GM12878 (cell line): ENCODE data around the gene DLGAP5. TPM values are rescaled to one million over a fixed set of nuclear protein-coding genes. Genes with fewer than 3 reads are reported as not detected.

Experiments used
- ATAC-seq: fragments of 200-7000 bp; cut with Tn5 transposase; 3 replicates; pipeline ENCODE4 v1.9.1; 2020; ENCODE audit warnings: mild to moderate bottlenecking, moderate library complexity
- BruUV-seq: library from RNA; stranded (reverse); fragments of 400-500 nt; replicated peaks from 2 replicates; lab custom pipeline; 2021; lab: Mats Ljungman, UMichigan
- CTCF ChIA-PET: fragments of 300-600 bp; sonication (Branson Sonifier 250); formaldehyde crosslinking; extraction: SDS; loops from one replicate; lab custom pipeline; 2021; ENCODE audit warnings: inconsistent platforms; lab: Yijun Ruan, JAX
- POLR2A ChIA-PET: fragments of 350-600 bp; formaldehyde crosslinking; extraction: SDS; loops from one replicate; lab custom pipeline; 2021; ENCODE audit warnings: inconsistent platforms; lab: Charles Lee
- RAD21 ChIA-PET: fragments of 300-600 bp; sonication (Branson Sonifier 250); formaldehyde crosslinking; loops from one replicate; lab custom pipeline; 2023; ENCODE audit warnings: antibody characterized with exemption; ENCODE audit not compliant: unreplicated experiment; lab: Charles Lee
- SMC1A ChIA-PET: fragments of 300-600 bp; sonication (Branson Sonifier 250); formaldehyde crosslinking; loops from one replicate; lab custom pipeline; 2023; ENCODE audit not compliant: unreplicated experiment, uncharacterized antibody; lab: Charles Lee
- DNase-seq: peaks from one replicate; pipeline ENCODE4 v3.0.0-alpha.2; 2011; ENCODE audit warnings: low read depth, low spot score
- FAIRE-seq: peaks from 3 replicates; lab custom pipeline; 2011; peaks lifted over from hg19 to GRCh38; lab: Jason Lieb, UNC
- H2AFZ ChIP-seq: 2 replicates; pipeline ENCODE4 v1.6.0; 2011; ENCODE audit warnings: low read depth, low read length, control low read depth; ENCODE audit not compliant: control insufficient read depth
- H3K27ac ChIP-seq: 2 replicates; pipeline ENCODE4 v1.5.1; 2011; ENCODE audit warnings: control low read depth; ENCODE audit not compliant: control insufficient read depth, insufficient read depth
- H3K27me3 ChIP-seq, 2 experiments: replicated peaks in 1 of 2; 2 replicates each; pipeline versions ENCODE4 v1.6.0 to v1.6.1; 2011; ENCODE audit warnings: low read length in 1 of 2; ENCODE audit not compliant: control insufficient read depth in 2 of 2, insufficient read depth in 2 of 2
- H3K36me3 ChIP-seq, 2 experiments: 2 replicates each; pipeline ENCODE4 v1.5.1; 2011; ENCODE audit warnings: low read length in 1 of 2; ENCODE audit not compliant: control insufficient read depth in 2 of 2, insufficient read depth in 2 of 2
- H3K4me1 ChIP-seq: 2 replicates; pipeline ENCODE4 v1.6.1; 2011; ENCODE audit warnings: mild to moderate bottlenecking, low read length, moderate library complexity, mixed read lengths; ENCODE audit not compliant: control insufficient read depth, insufficient read depth
- H3K4me2 ChIP-seq: 2 replicates; pipeline ENCODE4 v1.6.0; 2011; ENCODE audit warnings: control low read depth; ENCODE audit not compliant: control insufficient read depth, insufficient read depth
- H3K4me3 ChIP-seq: fragments of 200-600 bp; sonication (generic); 2 replicates; pipeline ENCODE4 v1.5.1; 2016
- H3K79me2 ChIP-seq: 2 replicates; pipeline ENCODE4 v1.6.0; 2011; ENCODE audit warnings: low read length; ENCODE audit not compliant: control insufficient read depth, insufficient read depth
- H3K9ac ChIP-seq: 2 replicates; pipeline ENCODE4 v1.8.0; 2011; ENCODE audit warnings: low read length, control low read depth, mixed read lengths; ENCODE audit not compliant: control insufficient read depth, insufficient read depth
- H3K9me3 ChIP-seq: replicated peaks from 3 replicates; pipeline ENCODE4 v1.5.1; 2011; ENCODE audit warnings: mild to moderate bottlenecking, low read length; ENCODE audit not compliant: control insufficient read depth, insufficient read depth
- H4K20me1 ChIP-seq: 2 replicates; pipeline ENCODE4 v1.6.0; 2011; ENCODE audit not compliant: control insufficient read depth, insufficient read depth
- CEBPZ ChIP-seq: fragments of 150-350 bp; IDR thresholded peaks from 2 replicates; pipeline ENCODE4 v1.6.1; 2016; ENCODE audit warnings: low read depth, low read length
- DPF2 ChIP-seq: fragments of 450-650 bp; IDR thresholded peaks from 2 replicates; pipeline ENCODE4 v1.6.1; 2017; ENCODE audit warnings: mild to moderate bottlenecking
- IRF4 ChIP-seq: IDR thresholded peaks from 2 replicates; pipeline ENCODE4 v1.6.1; 2011; ENCODE audit warnings: low read depth, low read length
- MAX ChIP-seq: IDR thresholded peaks from 2 replicates; pipeline ENCODE4 v1.6.1; 2012; ENCODE audit warnings: low read depth, low read length, improper control_type of control experiment
- MTA2 ChIP-seq: fragments of 450-650 bp; IDR thresholded peaks from 2 replicates; pipeline ENCODE4 v1.6.1; 2016; ENCODE audit warnings: low read depth, mild to moderate bottlenecking, moderate library complexity
- NBN ChIP-seq: fragments of 450-650 bp; IDR thresholded peaks from 2 replicates; pipeline ENCODE4 v1.6.1; 2016
- NR2C2 ChIP-seq: IDR thresholded peaks from 2 replicates; pipeline ENCODE4 v1.6.1; 2011; ENCODE audit warnings: borderline replicate concordance, low read depth; ENCODE audit not compliant: control insufficient read depth, insufficient read length
- NRF1 ChIP-seq: conservative IDR thresholded peaks from 2 replicates; pipeline ENCODE4 v1.6.1; 2011; ENCODE audit warnings: mild to moderate bottlenecking, low read depth, low read length, improper control_type of control experiment
- PAX5 ChIP-seq: IDR thresholded peaks from 2 replicates; pipeline ENCODE4 v1.6.1; 2011; ENCODE audit warnings: low read depth, low read length, borderline replicate concordance
- RAD21 ChIP-seq: IDR thresholded peaks from 2 replicates; pipeline ENCODE4 v1.6.1; 2011; ENCODE audit warnings: mild to moderate bottlenecking, low read depth, low read length, moderate library complexity; ENCODE audit not compliant: insufficient read depth
- SREBF1 ChIP-seq: IDR thresholded peaks from 2 replicates; pipeline ENCODE4 v1.6.1; 2012; ENCODE audit warnings: mild to moderate bottlenecking, low read length
- TCF3 ChIP-seq: IDR thresholded peaks from 2 replicates; pipeline ENCODE4 v1.6.1; 2012; ENCODE audit warnings: low read depth, mild to moderate bottlenecking, low read length, borderline replicate concordance; ENCODE audit not compliant: insufficient read depth
- WRNIP1 ChIP-seq: IDR thresholded peaks from 2 replicates; pipeline ENCODE4 v1.6.1; 2011; ENCODE audit warnings: low read depth, low read length, improper control_type of control experiment, borderline replicate concordance
- ZBTB33 ChIP-seq: fragments of 450-650 bp; IDR thresholded peaks from 2 replicates; pipeline ENCODE4 v1.6.1; 2017; ENCODE audit warnings: mild to moderate bottlenecking
- ZBTB4 ChIP-seq: fragments of 450-650 bp; formaldehyde crosslinking; IDR thresholded peaks from 2 replicates; pipeline ENCODE4 v1.4.0; 2022; ENCODE audit warnings: mild to moderate bottlenecking, moderate library complexity
- ZSCAN29 ChIP-seq: fragments of 450-650 bp; IDR thresholded peaks from 2 replicates; pipeline ENCODE4 v1.6.1; 2017; ENCODE audit warnings: mild to moderate bottlenecking, moderate library complexity
- WGBS: methylation state at CpG from one replicate; pipeline ENCODE4 v1.1.6; 2016; ENCODE audit warnings: low lambda C conversion rate; ENCODE audit not compliant: insufficient replicate concordance, insufficient coverage; ENCODE audit errors: missing lambda C conversion rate; 5-methylcytosine and 5-hydroxymethylcytosine counted together
- in situ Hi-C: fragments of 300-500 bp; cut with MboI; formaldehyde crosslinking; loops from 9 replicates; pipeline ENCODE4 v1.14.3; 2018; ENCODE audit warnings: mixed read lengths
- intact Hi-C: fragments of 100-400 bp; cut with micrococcal nuclease; formaldehyde crosslinking; loops from one replicate; pipeline ENCODE4 v1.14.2; 2022; ENCODE audit not compliant: unreplicated experiment
- polyA plus RNA-seq, 11 experiments: library from polyadenylated mRNA; depleted of rRNA in 4 of 11; unstranded in 6 of 11; stranded (reverse) in 5 of 11; fragments of >200 nt; fragmentation: Nextera tagmentation in 4 of 11; fragmentation: Illumina TruSeq in 1 of 11; extraction: Ambion mirVana in 4 of 11; extraction: Trizol in 1 of 11; gene quantifications; 1 replicate in 1 of 11; 2 replicates in 10 of 11; pipeline versions ENCODE4 v1.2.1 to v1.2.3, GENCODE V29; 2011 to 2016; ENCODE audit warnings: inconsistent platforms in 2 of 11, missing spikeins in 2 of 11, low read depth in 1 of 11
- total RNA-seq, 4 experiments: library from RNA; depleted of rRNA in 3 of 4; stranded (reverse); fragments of >200 nt in 3 of 4; fragmentation: Illumina TruSeq in 1 of 4; extraction: Trizol in 1 of 4; gene quantifications; 2 replicates each; pipeline versions ENCODE4 v1.2.1 to v1.2.3, GENCODE V29; 2013 to 2021

Gene DLGAP5
- total and polyA plus RNA-seq, 10 of the 15 experiments (the other 5 are each of a cell fraction or from before 2014, with no cell fraction given): 40.9 to 106 (median 67.6) TPM

- no peak for ATAC-seq
- no peaks in the 10 kb centered on the region for H3K79me2 ChIP-seq
- no peaks in the 10 kb centered on the region for H3K4me1 ChIP-seq
- no peaks in the 10 kb centered on the region for H4K20me1 ChIP-seq
- no peak for FAIRE-seq
- BruUV-seq: no TSS peak
- TF ChIP-seq IRF4: no peak
- TF ChIP-seq ZSCAN29: no peak
- TF ChIP-seq NBN: no peak
- TF ChIP-seq NR2C2: no peak
- TF ChIP-seq MAX: no peak
- no peak for TF ChIP-seq PAX5
- no peak for TF ChIP-seq NRF1
- TF ChIP-seq TCF3: no peak
- TF ChIP-seq CEBPZ: no peak
- no peak for TF ChIP-seq DPF2
- TF ChIP-seq RAD21: no peak
- TF ChIP-seq WRNIP1: no peak
- TF ChIP-seq MTA2: no peak
- no peak for TF ChIP-seq ZBTB4
- TF ChIP-seq ZBTB33: no peak
- TF ChIP-seq SREBF1: no peak
- ChIA-PET POLR2A (interaction anchor here (0.6 kb wide), 1 partner anchor 1340 kb away, joined by 3 read pairs; no protein-coding TSS in a partner anchor), CTCF (interaction anchor here (1.0 to 1.6 kb wide), 3 partner anchors 12 to 126 kb away, joined by 3 to 4 read pairs (median 4); no protein-coding TSS in a partner anchor), RAD21 (no interaction called here), SMC1A (interaction anchor here (0.9 kb wide), 1 partner anchor 200 kb away, joined by 3 read pairs; no protein-coding TSS in a partner anchor)
- H3K4me2 ChIP-seq: no peak overlapping the region
- no peaks in the 10 kb centered on the region for H3K27me3 ChIP-seq
- 68% methylated on average over 2 of the region's 2 CpGs for WGBS
- H3K27ac ChIP-seq: no peak overlapping the region
- H3K4me3 ChIP-seq: no peak overlapping the region
- H3K9ac ChIP-seq: no peak overlapping the region
- no peak overlapping the region for H2AFZ ChIP-seq
- in situ Hi-C loops: no loop called here
- intact Hi-C loops: no loop called here
- no peaks in the 10 kb centered on the region; the same call in 1 of the 3 replicates for H3K9me3 ChIP-seq
- DNase-seq: no peak
- no peaks in the 10 kb centered on the region for H3K36me3 ChIP-seq
These were observed 36.9 kb upstream of the DLGAP5 start for GRCh38 chr14:55228261-55228660.
